HG03135 (cell line): ENCODE results near the gene PRAC2.

Source experiments
- ATAC-seq: cut with Tn5 transposase; IDR thresholded peaks from one replicate; pipeline ENCODE4 v1.9.1; 2021; ENCODE audit warnings: mild to moderate bottlenecking, moderate library complexity; ENCODE audit not compliant: unreplicated experiment

Gene PRAC2

GRCh38 chr17:48720266-48721008, 2.5 kb upstream of the PRAC2 start:
- ATAC-seq, result no peak

- ATAC-seq, result no peak
Observed at GRCh38 chr17:48721009-48721402, 2.0 kb upstream of the PRAC2 start.

GRCh38 chr17:48722201-48722907, 631 bp upstream of the PRAC2 start, which contains the start of gene PRAC1:
Gene PRAC1 (minus strand): TSS chr17:48722518. CDS start chr17:48722392, 126 bp downstream.
- ATAC-seq, result no peak

- ATAC-seq, result no peak
Observed at GRCh38 chr17:48723423-48724250, 652 bp downstream of the PRAC2 start.

GRCh38 chr17:48724251-48725003, 1.4 kb downstream of the PRAC2 start:
- no peak for ATAC-seq

- no peak for ATAC-seq
Observed at GRCh38 chr17:48725004-48725287, 2.0 kb downstream of the PRAC2 start.

GRCh38 chr17:48725288-48726064, 2.5 kb downstream of the PRAC2 start:
- ATAC-seq, result no peak

GRCh38 chr17:48726114-48726915, 3.3 kb downstream of the PRAC2 start:
- ATAC-seq, result no peak

GRCh38 chr17:48726916-48727286, 3.9 kb downstream of the PRAC2 start:
- no peak for ATAC-seq

GRCh38 chr17:48727415-48728175, 4.6 kb downstream of the PRAC2 start:
- ATAC-seq, result no peak

GRCh38 chr17:48728232-48729231, 5.5 kb downstream of the PRAC2 start, which contains the start of gene HOXB13:
Gene HOXB13 (minus strand): TSS chr17:48728750. CDS start chr17:48728593, 157 bp downstream.
- ATAC-seq, result no peak

GRCh38 chr17:48729335-48730239, 6.6 kb downstream of the PRAC2 start:
- ATAC-seq, result no peak

- ATAC-seq, result no peak
Observed at GRCh38 chr17:48730240-48730550, 7.2 kb downstream of the PRAC2 start.

- ATAC-seq, result no peak
Observed at GRCh38 chr17:48731355-48731754, 8.4 kb downstream of the PRAC2 start.

- no peak for ATAC-seq
Observed at GRCh38 chr17:48732688-48733629, 10.0 kb downstream of the PRAC2 start.
